RWPE2 (cell line): ENCODE data around the gene DOK5.
A peak's percentile ranks its signal among the peaks of the same experiment; 100 is the strongest.

ENCODE experiments used
- ATAC-seq: fragments of 200-7000 bp; cut with Tn5 transposase; 3 replicates; pipeline ENCODE4 v1.9.1; 2021; ENCODE audit warnings: low read depth
- DNase-seq: peaks from one replicate; pipeline ENCODE4 v3.0.0-alpha.2; 2020; ENCODE audit warnings: low spot score
- H3K27ac ChIP-seq: fragments of 450-650 bp; 2 replicates; pipeline ENCODE4 v1.5.1; 2017; ENCODE audit warnings: mild to moderate bottlenecking; ENCODE audit not compliant: poor library complexity, severe bottlenecking
- H3K27me3 ChIP-seq: fragments of 250-450 bp; sonication (Bioruptor Pico); 2 replicates; pipeline ENCODE4 v1.5.1; 2021; ENCODE audit warnings: mild to moderate bottlenecking, moderate library complexity; ENCODE audit not compliant: insufficient read depth, poor library complexity, severe bottlenecking
- H3K36me3 ChIP-seq: fragments of 250-450 bp; sonication (Bioruptor Pico); 2 replicates; pipeline ENCODE4 v1.5.1; 2020; ENCODE audit warnings: low read depth, mild to moderate bottlenecking, moderate library complexity
- H3K4me1 ChIP-seq: fragments of 250-450 bp; sonication (Bioruptor Pico); 2 replicates; pipeline ENCODE4 v1.5.1; 2021; ENCODE audit warnings: mild to moderate bottlenecking, moderate library complexity; ENCODE audit not compliant: insufficient read depth, poor library complexity, severe bottlenecking
- H3K4me3 ChIP-seq: fragments of 250-450 bp; sonication (Bioruptor Pico); 2 replicates; pipeline ENCODE4 v1.5.1; 2021; ENCODE audit warnings: mild to moderate bottlenecking, moderate library complexity; ENCODE audit not compliant: severe bottlenecking
- H3K9me3 ChIP-seq: fragments of 250-450 bp; sonication (Bioruptor Pico); 2 replicates; pipeline ENCODE4 v1.5.1; 2021; ENCODE audit warnings: mild to moderate bottlenecking, moderate library complexity; ENCODE audit not compliant: severe bottlenecking
- TF ChIP-seq, protein P1 (sequence below): fragments of 450-650 bp; IDR thresholded peaks from one replicate; pipeline ENCODE4 v1.5.1; 2017; ENCODE audit warnings: mild to moderate bottlenecking, moderate library complexity; ENCODE audit not compliant: poor library complexity, severe bottlenecking

The DOK5 gene

DNA sequence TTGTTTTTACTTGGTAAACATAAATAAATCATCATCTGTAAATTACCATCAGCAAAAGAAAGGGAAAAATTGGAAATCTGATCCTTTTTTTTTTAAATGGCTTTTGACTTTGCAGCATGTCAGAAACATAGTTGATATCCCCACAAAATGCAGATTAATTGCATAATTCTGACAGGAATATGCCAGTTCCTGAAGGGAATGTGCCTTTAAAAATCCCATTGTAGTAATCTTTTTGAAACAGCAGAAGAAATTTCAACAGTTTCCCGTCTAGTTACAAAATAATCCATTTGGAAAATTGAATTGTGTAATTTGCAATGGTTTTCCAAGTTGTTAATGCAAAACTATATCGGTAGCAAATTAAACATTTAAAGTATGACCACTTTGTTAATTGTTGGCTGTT is 95.2 kb downstream of the DOK5 start:
- no peak overlapping the region for H3K4me3 ChIP-seq
- TF ChIP-seq, protein P1, sequence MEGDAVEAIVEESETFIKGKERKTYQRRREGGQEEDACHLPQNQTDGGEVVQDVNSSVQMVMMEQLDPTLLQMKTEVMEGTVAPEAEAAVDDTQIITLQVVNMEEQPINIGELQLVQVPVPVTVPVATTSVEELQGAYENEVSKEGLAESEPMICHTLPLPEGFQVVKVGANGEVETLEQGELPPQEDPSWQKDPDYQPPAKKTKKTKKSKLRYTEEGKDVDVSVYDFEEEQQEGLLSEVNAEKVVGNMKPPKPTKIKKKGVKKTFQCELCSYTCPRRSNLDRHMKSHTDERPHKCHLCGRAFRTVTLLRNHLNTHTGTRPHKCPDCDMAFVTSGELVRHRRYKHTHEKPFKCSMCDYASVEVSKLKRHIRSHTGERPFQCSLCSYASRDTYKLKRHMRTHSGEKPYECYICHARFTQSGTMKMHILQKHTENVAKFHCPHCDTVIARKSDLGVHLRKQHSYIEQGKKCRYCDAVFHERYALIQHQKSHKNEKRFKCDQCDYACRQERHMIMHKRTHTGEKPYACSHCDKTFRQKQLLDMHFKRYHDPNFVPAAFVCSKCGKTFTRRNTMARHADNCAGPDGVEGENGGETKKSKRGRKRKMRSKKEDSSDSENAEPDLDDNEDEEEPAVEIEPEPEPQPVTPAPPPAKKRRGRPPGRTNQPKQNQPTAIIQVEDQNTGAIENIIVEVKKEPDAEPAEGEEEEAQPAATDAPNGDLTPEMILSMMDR: no peak
- H3K4me1 ChIP-seq: no peaks in the 10 kb centered on the region
- no peak for DNase-seq
- no peaks in the 10 kb centered on the region for H3K9me3 ChIP-seq
- peaks cover 16% of the 10 kb centered on the region for H3K27me3 ChIP-seq
- H3K27ac ChIP-seq: no peak overlapping the region
- H3K36me3 ChIP-seq: no peaks in the 10 kb centered on the region
- no peak for ATAC-seq

DNA sequence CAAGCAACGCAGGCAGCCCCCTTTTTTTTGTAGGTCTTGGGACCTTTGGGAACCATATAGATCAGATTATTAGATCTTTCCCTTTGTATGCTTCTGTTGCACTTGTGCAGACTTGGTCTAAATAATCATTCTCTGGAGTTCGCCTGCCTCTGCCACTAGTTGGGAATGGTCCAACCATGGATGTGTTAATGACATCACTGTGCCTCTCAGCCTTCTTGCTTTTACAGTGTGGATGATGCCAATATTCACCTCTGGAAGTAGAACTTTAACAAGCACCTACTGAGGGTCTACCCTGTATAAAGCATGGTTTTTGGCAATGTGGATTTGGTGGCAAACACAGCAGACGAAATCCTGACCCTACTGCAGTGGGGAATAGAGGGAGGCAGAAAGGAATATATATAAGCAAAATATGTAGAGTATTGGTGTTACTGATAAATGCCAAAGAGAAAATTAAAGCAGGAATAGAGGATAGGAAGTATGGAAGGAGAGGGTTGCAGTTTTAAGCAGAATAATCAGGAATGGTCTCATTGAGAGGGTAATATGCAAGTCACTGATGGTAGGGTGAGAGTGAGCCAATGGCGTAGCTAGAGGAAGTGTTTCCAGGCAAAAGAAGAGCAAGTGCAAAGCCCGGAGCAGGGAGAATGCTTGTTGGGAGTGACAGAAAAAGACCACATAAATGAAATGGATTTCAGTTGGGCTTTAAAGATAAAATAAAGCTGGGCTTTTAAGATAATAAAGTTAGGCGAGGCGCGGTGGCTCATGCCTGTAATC is 97.5 kb downstream of the DOK5 start:
- TF ChIP-seq, protein P1: no peak

GRCh38 chr20:54573838-54574237 is 98.4 kb downstream of the DOK5 start:
- TF ChIP-seq, protein P1: no peak

More for the DNA sequence above, 97.5 kb downstream of the DOK5 start:
- Histone ChIP-seq H3K27ac (no peak overlapping the region), H3K4me3 (no peak overlapping the region), H3K9me3 (no peaks in the 10 kb centered on the region), H3K4me1 (peaks cover 3% of the 10 kb centered on the region), H3K27me3 (peaks cover 37% of the 10 kb centered on the region), H3K36me3 (no peaks in the 10 kb centered on the region)
- no peak for DNase-seq
- ATAC-seq: no peak

GRCh38 chr20:54576518-54576917 is 101.1 kb downstream of the DOK5 start:
- Histone ChIP-seq H3K27me3 (peaks cover 37% of the 10 kb centered on the region), H3K27ac (no peak overlapping the region), H3K9me3 (no peaks in the 10 kb centered on the region), H3K4me1 (peaks cover 3% of the 10 kb centered on the region), H3K4me3 (no peak overlapping the region), H3K36me3 (no peaks in the 10 kb centered on the region)
- DNase-seq (no peak), ATAC-seq (peak; percentile 22; the same call in 1 of the 3 replicates)
- TF ChIP-seq, protein P1: no peak

More at GRCh38 chr20:54573838-54574237, 98.4 kb downstream of the DOK5 start:
- H3K36me3 ChIP-seq: no peaks in the 10 kb centered on the region
- no peak overlapping the region for H3K4me3 ChIP-seq
- ATAC-seq: no peak
- peaks cover 3% of the 10 kb centered on the region for H3K4me1 ChIP-seq
- no peak overlapping the region for H3K27ac ChIP-seq
- H3K9me3 ChIP-seq: no peaks in the 10 kb centered on the region
- DNase-seq: no peak
- H3K27me3 ChIP-seq: peaks cover 40% of the 10 kb centered on the region

GRCh38 chr20:54577637-54578036 is 102.2 kb downstream of the DOK5 start:
- DNase-seq (no peak), ATAC-seq (no peak)
- Histone ChIP-seq H3K9me3 (no peaks in the 10 kb centered on the region), H3K4me3 (no peak overlapping the region), H3K27ac (no peak overlapping the region), H3K27me3 (peaks cover 45% of the 10 kb centered on the region), H3K36me3 (no peaks in the 10 kb centered on the region), H3K4me1 (peaks cover 3% of the 10 kb centered on the region)
- TF ChIP-seq, protein P1: no peak
